Thyroid gland (tissue), 4 donors: ENCODE results near the gene CCDC178. TPM values are rescaled to one million over a fixed set of nuclear protein-coding genes. Genes with fewer than 3 reads are reported as not detected.
"Not testable (repeated sequence)": the region's sequence is repeated elsewhere in the genome, so short reads cannot be mapped to it uniquely, and the experiment has no call there.

Experiments used
- DNase-seq, 2 donors: peaks; one replicate each; pipeline ENCODE4 v3.0.0-alpha.2; 2019
- H3K27ac ChIP-seq, 3 donors: fragments of 200-600 bp; sonication (generic); 1 replicate in 2 of 3; 2 replicates in 1 of 3; pipeline ENCODE4 v1.5.1; 2016 to 2019; ENCODE audit warnings: mild to moderate bottlenecking in 1 of 3, moderate library complexity in 1 of 3
- H3K27me3 ChIP-seq: fragments of 200-600 bp; sonication (generic); one replicate; pipeline ENCODE4 v1.5.1; 2019
- H3K36me3 ChIP-seq, 2 donors: fragments of 200-600 bp; sonication (generic); one replicate each; pipeline ENCODE4 v1.5.1; 2016 to 2019
- H3K4me1 ChIP-seq, 2 donors: fragments of 200-600 bp; sonication (generic); one replicate each; pipeline ENCODE4 v1.5.1; 2017 to 2019
- H3K4me3 ChIP-seq, 3 donors: fragments of 200-600 bp; sonication (generic); replicated peaks in 1 of 3; 1 replicate in 2 of 3; 2 replicates in 1 of 3; pipeline ENCODE4 v1.5.1; 2016; ENCODE audit warnings: mild to moderate bottlenecking in 1 of 3
- H3K9me3 ChIP-seq: fragments of 200-600 bp; sonication (generic); one replicate; pipeline ENCODE4 v1.5.1; 2017
- CTCF ChIP-seq, 6 experiments: fragments of 200-600 bp in 3 of 6; fragments of 450-650 bp in 3 of 6; sonication (generic) in 3 of 6; IDR thresholded peaks; one replicate each; pipeline ENCODE4 v1.5.1; 2016 to 2019; ENCODE audit warnings: antibody characterized with exemption in 6 of 6, mild to moderate bottlenecking in 2 of 6, inconsistent platforms in 1 of 6, moderate library complexity in 1 of 6
- POLR2A ChIP-seq, 2 donors: fragments of 450-650 bp; IDR thresholded peaks; one replicate each; pipeline ENCODE4 v1.6.1; 2017; ENCODE audit warnings: antibody characterized with exemption in 2 of 2, mild to moderate bottlenecking in 2 of 2, moderate library complexity in 1 of 2
- WGBS, 2 donors: methylation state at CpG; one replicate each; pipeline ENCODE4 v1.1.5; 2017; 5-methylcytosine and 5-hydroxymethylcytosine counted together
- intact Hi-C: fragments of 100-400 bp; cut with DNase I; formaldehyde crosslinking; loops from one replicate; pipeline ENCODE4 v1.15.1; 2023
- total RNA-seq, 4 donors: library from RNA; depleted of rRNA; stranded (reverse); fragments of >200 nt; gene quantifications; one replicate each; pipeline ENCODE4 v1.2.3, GENCODE V29; 2016

CCDC178 gene
- total RNA-seq, 4 donors from 2014 or later: 1.4 to 3.1 (median 1.7) TPM; not detected in 1

GRCh38 chr18:32956591-32957315 is 483.8 kb downstream of the CCDC178 start:
- Histone ChIP-seq H3K4me3 (no peak overlapping the region), H3K27ac (no peak overlapping the region), H3K4me1 (no peaks in the 10 kb centered on the region), H3K27me3 (no peaks in the 10 kb centered on the region), H3K36me3 (no peaks in the 10 kb centered on the region), H3K9me3 (no peaks in the 10 kb centered on the region)
- TF ChIP-seq POLR2A (IDR thresholded peaks at IDR 0.05): no peak
- TF ChIP-seq CTCF (IDR thresholded peaks at IDR 0.05): no peak
- intact Hi-C loops: no loop called here
- peak; percentile 37 to 56 for DNase-seq
- WGBS, 2 donors: 52 to 56% methylated on average over 3 of the region's 3 CpGs

DNA sequence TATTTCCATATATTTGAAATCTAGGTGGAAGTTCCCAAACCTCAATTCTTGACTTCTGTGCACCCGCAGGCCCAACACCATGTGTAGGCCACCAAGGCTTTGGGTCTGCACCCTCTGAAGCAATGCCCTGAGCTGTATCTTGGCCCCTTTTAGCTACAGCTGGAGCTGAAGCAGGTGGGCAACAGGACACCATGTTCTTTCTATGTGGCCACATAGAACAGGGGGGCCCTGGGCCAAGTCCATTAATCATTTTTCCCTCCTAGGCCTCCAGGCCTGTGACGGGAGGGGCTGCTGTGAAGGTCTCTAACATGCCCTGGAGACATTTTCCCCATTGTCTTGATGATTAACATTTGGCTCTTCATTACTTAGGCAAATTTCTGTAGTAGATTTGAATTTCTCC is 488.2 kb downstream of the CCDC178 start:
- intact Hi-C loops, H3K36me3 ChIP-seq, H3K27ac ChIP-seq, DNase-seq, H3K9me3 ChIP-seq, H3K4me1 ChIP-seq, H3K4me3 ChIP-seq, H3K27me3 ChIP-seq: not testable (repeated sequence)
- WGBS, 2 donors: 93 to 95% methylated on average over 2 of the region's 2 CpGs

DNA sequence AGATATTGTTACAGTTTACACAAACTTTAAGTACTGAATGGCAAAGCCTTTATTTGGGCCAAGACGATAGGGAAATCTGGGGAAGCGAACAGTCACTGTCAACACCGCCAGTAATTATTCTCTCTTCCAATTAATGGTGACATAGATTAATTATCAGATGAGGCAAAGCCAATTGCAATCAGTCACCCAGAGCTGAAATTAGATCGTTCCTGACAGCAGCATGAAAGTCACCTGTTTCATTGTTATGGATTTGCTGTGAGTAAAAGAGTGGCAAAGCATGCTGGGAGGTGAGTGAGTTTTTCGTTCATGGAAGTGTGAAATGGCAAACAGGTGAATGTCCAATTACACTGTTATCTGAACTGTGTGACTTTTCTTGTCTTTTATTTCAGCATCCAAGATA is 502.9 kb downstream of the CCDC178 start:
- 73 to 76% methylated on average over 5 of the region's 5 CpGs for WGBS, 2 donors
- intact Hi-C loops: no loop called here
- Histone ChIP-seq H3K27ac (no peak overlapping the region), H3K4me1 (no peaks in the 10 kb centered on the region), H3K4me3 (no peak overlapping the region), H3K36me3 (no peaks in the 10 kb centered on the region), H3K27me3 (no peaks in the 10 kb centered on the region), H3K9me3 (no peaks in the 10 kb centered on the region)
- TF ChIP-seq CTCF (IDR thresholded peaks at IDR 0.05): no peak
- TF ChIP-seq POLR2A (IDR thresholded peaks at IDR 0.05): no peak
- no peak for DNase-seq

DNA sequence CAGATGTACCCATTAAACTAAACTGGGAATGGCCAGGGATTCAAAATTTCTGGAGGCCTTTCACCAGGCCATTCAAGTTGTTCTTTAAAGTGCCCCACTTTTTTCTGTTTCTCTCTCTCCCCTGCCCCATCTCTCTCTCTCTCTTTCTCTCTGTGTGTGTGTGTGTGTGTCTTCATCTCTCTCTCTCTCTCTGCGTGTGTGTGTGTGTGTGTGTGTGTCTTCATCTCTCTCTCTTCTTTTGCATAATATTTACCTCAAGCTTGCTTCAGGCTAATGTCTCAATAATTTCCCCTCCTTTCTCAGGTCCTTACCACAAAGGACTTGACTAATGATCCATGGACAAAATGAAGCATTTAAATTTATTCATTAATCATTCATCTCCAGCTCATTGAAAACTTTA is 503.5 kb downstream of the CCDC178 start:
- Histone ChIP-seq H3K27me3 (no peaks in the 10 kb centered on the region), H3K9me3 (no peaks in the 10 kb centered on the region), H3K36me3 (no peaks in the 10 kb centered on the region), H3K4me3 (no peak overlapping the region), H3K27ac (no peak overlapping the region), H3K4me1 (no peaks in the 10 kb centered on the region)
- WGBS, 2 donors: 81 to 91% methylated on average over 1 of the region's 1 CpG
- DNase-seq: no peak
- intact Hi-C loops: no loop called here
- TF ChIP-seq CTCF (IDR thresholded peaks at IDR 0.05): no peak
- TF ChIP-seq POLR2A (IDR thresholded peaks at IDR 0.05): no peak

GRCh38 chr18:32934201-32934600 is 506.3 kb downstream of the CCDC178 start:
- Histone ChIP-seq H3K9me3 (no peaks in the 10 kb centered on the region), H3K36me3 (no peaks in the 10 kb centered on the region), H3K4me1 (no peaks in the 10 kb centered on the region), H3K27me3 (no peaks in the 10 kb centered on the region), H3K27ac (no peak overlapping the region), H3K4me3 (no peak overlapping the region)
- intact Hi-C loops: no loop called here
- no peak for DNase-seq
- TF ChIP-seq POLR2A (IDR thresholded peaks at IDR 0.05) (no peak), CTCF (IDR thresholded peaks at IDR 0.05) (no peak)
- 77 to 82% methylated on average over 4 of the region's 4 CpGs for WGBS, 2 donors
